Right ventricle myocardium inferior (tissue), 1 donor: ENCODE measurements around the gene CAPNS2. TPM values are rescaled to one million over a fixed set of nuclear protein-coding genes. Genes with fewer than 3 reads are reported as not detected.
A peak's percentile ranks its signal among the peaks of the same experiment; 100 is the strongest.
"Not testable (repeated sequence)": the region's sequence is repeated elsewhere in the genome, so short reads cannot be mapped to it uniquely, and the experiment has no call there.

Experiments
- ATAC-seq: fragments of 200-7000 bp; cut with Tn5 transposase; one replicate; pipeline ENCODE4 v1.9.1; 2020; ENCODE audit warnings: mild to moderate bottlenecking, moderate library complexity
- DNase-seq: peaks from one replicate; pipeline ENCODE4 v3.0.0; 2021; ENCODE audit errors: missing footprints
- intact Hi-C: fragments of 100-400 bp; cut with DNase I; formaldehyde crosslinking; loops from one replicate; pipeline ENCODE4 v1.11.0; 2022
- total RNA-seq: library from RNA; stranded (reverse); fragmentation: NEBNext Ultra II Directional; extraction: Animal tissue kit (Norgen Biotek cat#: 25700); gene quantifications from one replicate; pipeline ENCODE4 v1.2.1, GENCODE V29; 2021
- donor health status: DM: no; HTN: yes; CAD: no; lungs with severe emphysema.

CAPNS2 gene
- total RNA-seq, 1 donor from 2014 or later = not detected

DNA sequence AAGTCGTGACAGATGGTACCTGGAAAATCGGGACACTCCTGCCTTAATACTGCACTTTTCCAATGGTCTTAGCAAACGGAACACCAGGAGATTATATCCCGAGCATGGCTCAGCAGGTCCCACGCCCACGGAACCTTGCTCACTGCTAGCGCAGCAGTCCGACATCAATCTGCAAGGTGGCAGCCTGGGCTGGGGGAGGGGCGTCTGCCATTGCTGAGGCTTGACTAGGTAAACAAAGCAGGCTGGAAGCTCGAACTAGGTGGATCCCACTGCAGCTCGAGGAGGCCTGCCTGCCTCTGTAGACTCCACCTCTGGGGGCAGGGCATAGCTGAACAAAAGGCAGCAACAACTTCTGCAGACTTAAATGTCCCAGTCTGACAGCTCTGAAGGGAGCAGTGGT lies 49.2 kb downstream of the CAPNS2 start:
- ATAC-seq, intact Hi-C loops: not testable (repeated sequence)
- DNase-seq = peak; percentile 34

Other genes starting within 250 kb of the CAPNS2 start
- 0.57 TPM for gene IRX6, start 242.5 kb upstream of the CAPNS2 start, total RNA-seq
- 135 TPM for gene MMP2, start 87.5 kb upstream of the CAPNS2 start, total RNA-seq
- 8.6 TPM for gene LPCAT2, start 57.6 kb upstream of the CAPNS2 start, total RNA-seq
- not detected for gene SLC6A2, start 89.3 kb downstream of the CAPNS2 start, total RNA-seq